SJCRH30 (cell line): Measurements from ENCODE around the gene KCNMA1. TPM values are rescaled to one million over a fixed set of nuclear protein-coding genes. Genes with fewer than 3 reads are reported as not detected.

Source experiments
- DNase-seq, 2 experiments: peaks; one replicate each; pipeline ENCODE4 v3.0.0-alpha.2; 2015 to 2020
- H3K27ac ChIP-seq: fragments of 250-450 bp; sonication (Bioruptor Pico); 2 replicates; pipeline ENCODE4 v1.5.1; 2020; ENCODE audit warnings: mild to moderate bottlenecking, moderate library complexity
- H3K27me3 ChIP-seq: fragments of 250-450 bp; sonication (Bioruptor Pico); 2 replicates; pipeline ENCODE4 v1.5.1; 2020; ENCODE audit warnings: mild to moderate bottlenecking, moderate library complexity
- H3K36me3 ChIP-seq: fragments of 250-450 bp; sonication (Bioruptor Pico); 2 replicates; pipeline ENCODE4 v1.5.1; 2020; ENCODE audit warnings: mild to moderate bottlenecking, moderate library complexity
- H3K4me1 ChIP-seq: fragments of 250-450 bp; sonication (Bioruptor Pico); 2 replicates; pipeline ENCODE4 v1.5.1; 2020; ENCODE audit warnings: mild to moderate bottlenecking, moderate library complexity
- H3K4me3 ChIP-seq: fragments of 250-450 bp; sonication (Bioruptor Pico); 2 replicates; pipeline ENCODE4 v1.5.1; 2020; ENCODE audit warnings: mild to moderate bottlenecking, moderate library complexity
- H3K9me3 ChIP-seq: fragments of 250-450 bp; sonication (Bioruptor Pico); replicated peaks from 2 replicates; pipeline ENCODE4 v1.5.1; 2020; ENCODE audit warnings: mild to moderate bottlenecking, moderate library complexity
- total RNA-seq: library from RNA; depleted of rRNA; stranded (reverse); fragments of >200 nt; shearing (Covaris generic); gene quantifications from 2 replicates; pipeline ENCODE4 v1.2.3, GENCODE V29; 2014

The KCNMA1 gene
- total RNA-seq, 1 experiment from 2014 or later = 0.69 TPM

GRCh38 chr10:77152256-77152655 lies 485.4 kb downstream of the KCNMA1 start:
- Histone ChIP-seq H3K9me3 (no peaks in the 10 kb centered on the region), H3K4me3 (no peak overlapping the region), H3K27ac (no peak overlapping the region), H3K36me3 (no peaks in the 10 kb centered on the region), H3K27me3 (no peaks in the 10 kb centered on the region; the same call in 1 of the 2 replicates), H3K4me1 (no peaks in the 10 kb centered on the region)
- no peak for DNase-seq

DNA sequence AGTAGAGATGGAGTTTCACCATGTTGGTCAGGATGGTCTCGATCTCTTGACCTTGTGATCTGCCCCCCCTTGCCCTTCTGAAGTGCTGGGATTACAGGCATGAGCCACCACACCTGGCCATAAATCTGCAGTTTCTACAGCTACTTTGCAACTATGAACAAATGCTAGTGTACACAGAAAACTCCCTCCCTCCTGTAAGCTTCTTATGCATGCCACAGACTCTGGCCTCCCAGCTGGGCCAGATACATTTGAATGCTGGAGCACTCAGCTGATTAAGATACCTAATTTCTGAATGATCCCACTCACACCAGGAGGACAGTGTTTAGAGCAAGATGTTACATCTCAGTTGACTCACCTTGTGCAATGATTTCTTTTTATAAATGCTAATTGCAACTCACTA lies 486.2 kb downstream of the KCNMA1 start:
- no peak for DNase-seq
- H3K36me3 ChIP-seq = no peaks in the 10 kb centered on the region
- H3K4me1 ChIP-seq = no peaks in the 10 kb centered on the region
- no peaks in the 10 kb centered on the region; the same call in 1 of the 2 replicates for H3K27me3 ChIP-seq
- no peak overlapping the region for H3K27ac ChIP-seq
- H3K4me3 ChIP-seq = no peak overlapping the region
- no peaks in the 10 kb centered on the region for H3K9me3 ChIP-seq

GRCh38 chr10:77149706-77150105 lies 487.9 kb downstream of the KCNMA1 start:
- Histone ChIP-seq H3K27me3 (no peaks in the 10 kb centered on the region), H3K9me3 (no peaks in the 10 kb centered on the region), H3K36me3 (no peaks in the 10 kb centered on the region), H3K4me1 (no peaks in the 10 kb centered on the region), H3K4me3 (no peak overlapping the region), H3K27ac (no peak overlapping the region)
- DNase-seq = no peak

GRCh38 chr10:77149001-77149400 lies 488.6 kb downstream of the KCNMA1 start:
- Histone ChIP-seq H3K27me3 (no peaks in the 10 kb centered on the region), H3K36me3 (no peaks in the 10 kb centered on the region), H3K9me3 (no peaks in the 10 kb centered on the region), H3K27ac (no peak overlapping the region), H3K4me3 (no peak overlapping the region), H3K4me1 (no peaks in the 10 kb centered on the region)
- DNase-seq = no peak

DNA sequence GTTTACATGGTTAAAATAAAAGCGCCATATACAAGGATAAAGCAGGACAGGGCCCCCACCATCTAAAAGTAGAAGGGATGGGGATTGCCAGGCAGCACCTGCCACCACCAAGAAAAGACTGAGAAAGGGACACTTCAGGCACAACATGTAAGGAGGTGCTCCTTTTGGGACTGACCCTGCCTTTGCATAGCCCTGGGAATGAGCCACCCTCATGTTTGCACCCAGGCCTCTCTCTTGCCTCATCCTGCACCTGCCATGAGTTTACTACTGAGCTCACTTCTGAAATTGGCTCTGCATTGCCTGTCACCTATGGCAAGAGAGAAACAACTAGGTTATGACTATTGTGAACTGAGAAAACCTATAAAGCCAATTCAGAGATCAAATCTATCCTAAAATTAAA lies 489.7 kb downstream of the KCNMA1 start:
- no peaks in the 10 kb centered on the region for H3K4me1 ChIP-seq
- no peaks in the 10 kb centered on the region for H3K36me3 ChIP-seq
- no peaks in the 10 kb centered on the region for H3K9me3 ChIP-seq
- no peak for DNase-seq
- no peaks in the 10 kb centered on the region for H3K27me3 ChIP-seq
- H3K27ac ChIP-seq = no peak overlapping the region
- no peak overlapping the region for H3K4me3 ChIP-seq

DNA sequence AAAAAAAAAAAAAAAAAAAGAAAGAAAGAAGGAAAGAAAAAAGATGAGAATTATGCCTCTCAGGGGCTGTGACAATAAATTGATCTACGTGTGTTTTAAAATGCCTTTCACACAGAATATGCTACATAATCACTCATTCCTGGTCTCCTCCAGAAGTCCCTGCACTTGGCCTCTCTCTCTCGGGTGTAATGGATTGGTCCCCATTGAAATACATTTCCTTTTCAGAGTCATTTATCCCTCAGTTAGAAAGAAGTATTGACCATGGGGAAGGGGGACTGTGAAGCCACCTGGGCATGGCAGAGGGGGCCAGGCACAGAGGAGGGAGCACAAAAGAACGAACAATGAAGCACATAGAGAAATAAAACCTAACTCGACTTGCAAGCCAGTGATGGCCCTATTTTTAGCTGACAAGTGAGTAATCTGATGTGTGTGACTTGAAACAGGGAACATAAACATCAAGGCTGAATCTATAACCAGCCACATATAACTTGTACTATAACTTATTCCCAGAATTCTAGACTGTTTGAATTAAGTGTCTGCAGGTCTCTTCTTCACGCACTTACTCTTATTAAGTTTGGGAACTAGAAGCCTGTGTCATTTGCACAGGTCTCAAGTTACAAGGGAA lies 490.8 kb downstream of the KCNMA1 start:
- Histone ChIP-seq H3K4me1 (no peaks in the 10 kb centered on the region), H3K27me3 (no peaks in the 10 kb centered on the region), H3K27ac (no peak overlapping the region), H3K9me3 (no peaks in the 10 kb centered on the region), H3K36me3 (no peaks in the 10 kb centered on the region), H3K4me3 (no peak overlapping the region)
- no peak for DNase-seq

- Histone ChIP-seq H3K36me3 (no peaks in the 10 kb centered on the region), H3K4me3 (no peak overlapping the region), H3K4me1 (no peaks in the 10 kb centered on the region), H3K9me3 (no peaks in the 10 kb centered on the region), H3K27ac (no peak overlapping the region), H3K27me3 (no peaks in the 10 kb centered on the region; the same call in 1 of the 2 replicates)
- no peak for DNase-seq
These were observed 493.0 kb downstream of the KCNMA1 start for GRCh38 chr10:77144656-77145055.

GRCh38 chr10:77139252-77140160 lies 498.1 kb downstream of the KCNMA1 start:
- Histone ChIP-seq H3K36me3 (no peaks in the 10 kb centered on the region), H3K4me3 (no peak overlapping the region), H3K9me3 (no peaks in the 10 kb centered on the region), H3K27me3 (no peaks in the 10 kb centered on the region; the same call in 1 of the 2 replicates), H3K4me1 (no peaks in the 10 kb centered on the region), H3K27ac (no peak overlapping the region)
- no peak for DNase-seq

GRCh38 chr10:77138541-77138940 lies 499.1 kb downstream of the KCNMA1 start:
- no peaks in the 10 kb centered on the region for H3K4me1 ChIP-seq
- no peaks in the 10 kb centered on the region; the same call in 1 of the 2 replicates for H3K27me3 ChIP-seq
- H3K36me3 ChIP-seq = no peaks in the 10 kb centered on the region
- no peak overlapping the region for H3K4me3 ChIP-seq
- DNase-seq = no peak
- no peaks in the 10 kb centered on the region for H3K9me3 ChIP-seq
- no peak overlapping the region for H3K27ac ChIP-seq

- no peak for DNase-seq
- no peak overlapping the region for H3K4me3 ChIP-seq
- no peaks in the 10 kb centered on the region for H3K4me1 ChIP-seq
- no peaks in the 10 kb centered on the region; the same call in 1 of the 2 replicates for H3K27me3 ChIP-seq
- no peaks in the 10 kb centered on the region for H3K9me3 ChIP-seq
- H3K27ac ChIP-seq = no peak overlapping the region
- no peaks in the 10 kb centered on the region for H3K36me3 ChIP-seq
These were observed 502.1 kb downstream of the KCNMA1 start for GRCh38 chr10:77135555-77135954.

DNA sequence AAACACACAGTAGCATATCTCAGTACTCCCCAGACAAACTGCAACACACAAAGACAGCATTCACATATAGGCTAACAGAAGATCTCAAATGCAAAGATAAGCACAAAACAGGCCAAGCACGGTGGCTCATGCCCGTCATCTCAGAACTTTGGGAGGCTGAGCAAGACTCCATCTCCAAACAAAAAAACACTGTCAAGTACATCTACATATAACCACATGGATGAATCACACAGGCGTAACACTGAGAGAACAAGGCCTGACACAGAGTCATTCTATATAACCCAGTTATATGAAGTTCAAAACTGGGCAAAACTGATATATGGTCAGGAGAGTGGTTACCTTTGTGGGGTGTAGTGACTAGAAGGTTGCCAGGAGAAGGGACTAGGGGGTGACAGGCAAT lies 506.4 kb downstream of the KCNMA1 start:
- H3K36me3 ChIP-seq = no peaks in the 10 kb centered on the region
- H3K4me1 ChIP-seq = no peaks in the 10 kb centered on the region
- no peaks in the 10 kb centered on the region for H3K27me3 ChIP-seq
- no peaks in the 10 kb centered on the region for H3K9me3 ChIP-seq
- H3K27ac ChIP-seq = no peak overlapping the region
- no peak overlapping the region for H3K4me3 ChIP-seq
- DNase-seq = no peak

- Histone ChIP-seq H3K4me3 (no peak overlapping the region), H3K27ac (no peak overlapping the region), H3K4me1 (no peaks in the 10 kb centered on the region), H3K27me3 (no peaks in the 10 kb centered on the region), H3K36me3 (no peaks in the 10 kb centered on the region), H3K9me3 (no peaks in the 10 kb centered on the region)
- DNase-seq = no peak
These were observed 510.4 kb downstream of the KCNMA1 start for GRCh38 chr10:77127243-77127642.

DNA sequence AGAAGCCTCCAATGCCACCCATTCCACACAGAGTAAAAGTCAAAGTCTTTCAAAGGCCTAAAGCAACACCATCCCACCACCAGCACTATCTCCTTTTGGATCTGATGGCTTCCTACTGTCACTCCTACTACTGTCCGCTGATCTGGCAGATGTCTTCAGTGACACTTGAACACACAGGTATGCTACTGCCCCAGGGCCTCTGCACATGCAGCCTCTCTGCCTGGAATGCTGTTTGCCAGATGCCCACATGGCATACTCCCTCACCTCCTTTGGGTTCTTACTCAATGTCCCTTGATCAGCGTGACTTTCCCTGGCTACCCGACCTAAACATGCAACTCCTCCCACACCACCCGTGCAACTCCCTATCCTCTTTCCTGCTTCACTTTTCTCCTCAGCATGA lies 512.4 kb downstream of the KCNMA1 start:
- H3K4me1 ChIP-seq = no peaks in the 10 kb centered on the region
- no peak overlapping the region for H3K4me3 ChIP-seq
- H3K9me3 ChIP-seq = no peaks in the 10 kb centered on the region
- H3K27ac ChIP-seq = no peak overlapping the region
- no peak for DNase-seq
- H3K27me3 ChIP-seq = no peaks in the 10 kb centered on the region
- H3K36me3 ChIP-seq = no peaks in the 10 kb centered on the region

DNA sequence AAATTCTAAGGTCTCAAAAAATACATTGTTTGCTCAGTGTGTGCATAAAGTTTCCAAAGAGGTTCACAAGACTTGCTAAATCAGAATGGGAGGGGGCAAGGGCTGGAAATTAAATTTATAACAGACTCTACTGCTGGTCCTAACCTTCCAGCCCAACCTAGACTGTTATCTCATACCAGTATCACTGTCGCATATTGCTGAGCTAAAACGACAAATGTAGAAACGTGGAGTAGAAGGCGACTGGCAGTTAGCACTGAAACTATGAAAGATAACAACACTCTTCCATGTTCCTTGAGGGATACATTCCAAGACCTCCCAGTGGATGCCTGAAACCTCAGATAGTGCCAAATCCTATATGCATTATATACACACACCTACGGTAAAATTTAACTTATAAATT lies 514.3 kb downstream of the KCNMA1 start:
- Histone ChIP-seq H3K4me3 (no peak overlapping the region), H3K27me3 (no peaks in the 10 kb centered on the region), H3K4me1 (no peaks in the 10 kb centered on the region), H3K27ac (no peak overlapping the region), H3K36me3 (no peaks in the 10 kb centered on the region), H3K9me3 (no peaks in the 10 kb centered on the region)
- DNase-seq = no peak

- no peak for DNase-seq
- H3K27ac ChIP-seq = no peak overlapping the region
- no peaks in the 10 kb centered on the region for H3K9me3 ChIP-seq
- no peaks in the 10 kb centered on the region for H3K4me1 ChIP-seq
- no peaks in the 10 kb centered on the region for H3K36me3 ChIP-seq
- no peak overlapping the region for H3K4me3 ChIP-seq
- H3K27me3 ChIP-seq = no peaks in the 10 kb centered on the region
These were observed 515.8 kb downstream of the KCNMA1 start for GRCh38 chr10:77121829-77122228.
